Endothelial cell of umbilical vein (primary cell): ENCODE results near the gene MAP1B. TPM values are rescaled to one million over a fixed set of nuclear protein-coding genes. Genes with fewer than 3 reads are reported as not detected.

Experiments used
- BruUV-seq: library from RNA; stranded (reverse); fragments of 400-500 nt; replicated peaks from 2 replicates; lab custom pipeline; 2021; lab: Mats Ljungman, UMichigan
- CTCF ChIA-PET: fragments of 300-600, 350-600 bp; sonication (Branson Sonifier 250); formaldehyde crosslinking; loops from one replicate; lab custom pipeline; 2021; ENCODE audit warnings: antibody characterized with exemption, inconsistent platforms; lab: Charles Lee
- POLR2A ChIA-PET: fragments of 300-600, 350-600 bp; sonication (Branson Sonifier 250); formaldehyde crosslinking; loops from one replicate; lab custom pipeline; 2021; ENCODE audit warnings: antibody characterized with exemption, inconsistent platforms; lab: Charles Lee
- DNase-seq: peaks from one replicate; pipeline ENCODE4 v3.0.0-alpha.2; 2011; ENCODE audit warnings: low read depth, low spot score
- FAIRE-seq: peaks from 2 replicates; lab custom pipeline; 2011; peaks lifted over from hg19 to GRCh38; lab: Jason Lieb, UNC
- H2AFZ ChIP-seq: 2 replicates; pipeline ENCODE4 v1.6.0; 2012; ENCODE audit warnings: low read depth, low read length, control low read depth, inconsistent platforms
- H3K27ac ChIP-seq: 2 replicates; pipeline ENCODE4 v1.5.1; 2011; ENCODE audit warnings: low read depth, mild to moderate bottlenecking, control low read depth, low read length, moderate library complexity; ENCODE audit not compliant: insufficient read depth
- H3K27me3 ChIP-seq, 2 experiments: 2 replicates each; pipeline versions ENCODE4 v1.6.0 to v1.6.1; 2011; ENCODE audit warnings: low read length in 2 of 2, mixed read lengths in 1 of 2; ENCODE audit not compliant: control insufficient read depth in 2 of 2, insufficient read depth in 2 of 2
- H3K36me3 ChIP-seq, 2 experiments: 2 replicates in 1 of 2; 3 replicates in 1 of 2; pipeline ENCODE4 v1.5.1; 2011; ENCODE audit warnings: low read length in 2 of 2, mild to moderate bottlenecking in 1 of 2, moderate library complexity in 1 of 2; ENCODE audit not compliant: control insufficient read depth in 2 of 2, insufficient read depth in 2 of 2; ENCODE audit errors: extremely low read depth in 1 of 2
- H3K4me1 ChIP-seq: 3 replicates; pipeline ENCODE4 v1.5.1; 2011; ENCODE audit warnings: mild to moderate bottlenecking, low read length; ENCODE audit not compliant: control insufficient read depth, insufficient read depth; ENCODE audit errors: extremely low read depth
- H3K4me2 ChIP-seq: 2 replicates; pipeline ENCODE4 v1.6.1; 2011; ENCODE audit warnings: low read length, control low read depth, mixed read lengths; ENCODE audit not compliant: insufficient read depth
- H3K4me3 ChIP-seq, 3 experiments: fragments of 200-600 bp in 1 of 3; sonication (generic), shearing (Covaris generic) in 1 of 3; replicated peaks in 1 of 3; 2 replicates each; pipeline ENCODE4 v1.5.1; 2011 to 2016; ENCODE audit warnings: control low read depth in 3 of 3, low read length in 3 of 3, mild to moderate bottlenecking in 2 of 3, inconsistent platforms in 1 of 3, low read depth in 1 of 3, moderate library complexity in 1 of 3; ENCODE audit not compliant: insufficient read depth in 1 of 3
- H3K79me2 ChIP-seq: 2 replicates; pipeline ENCODE4 v1.6.0; 2012; ENCODE audit warnings: low read length, inconsistent platforms; ENCODE audit not compliant: control insufficient read depth, insufficient read depth
- H3K9ac ChIP-seq: replicated peaks from 2 replicates; pipeline ENCODE3; 2011; ENCODE audit warnings: low read length, control low read depth; ENCODE audit not compliant: insufficient read depth; ENCODE audit errors: extremely low read depth
- H3K9me1 ChIP-seq: replicated peaks from 3 replicates; pipeline ENCODE4 v1.6.0; 2011; ENCODE audit warnings: mild to moderate bottlenecking, low read length; ENCODE audit not compliant: control insufficient read depth, insufficient read depth; ENCODE audit errors: extremely low read depth
- H3K9me3 ChIP-seq: replicated peaks from 2 replicates; pipeline ENCODE4 v1.5.1; 2012; ENCODE audit warnings: low read length, inconsistent platforms; ENCODE audit not compliant: control insufficient read depth, insufficient read depth
- H4K20me1 ChIP-seq: replicated peaks from 2 replicates; pipeline ENCODE3; 2011; ENCODE audit warnings: mild to moderate bottlenecking, low read length; ENCODE audit not compliant: control insufficient read depth, insufficient read depth; ENCODE audit errors: extremely low read depth
- EZH2 ChIP-seq: IDR thresholded peaks from 2 replicates; pipeline ENCODE4 v1.6.1; 2012; ENCODE audit warnings: borderline replicate concordance, low read depth, mild to moderate bottlenecking, moderate library complexity, low read length, inconsistent platforms; ENCODE audit not compliant: severe bottlenecking
- FOS ChIP-seq: IDR thresholded peaks from 2 replicates; pipeline ENCODE4 v1.6.1; 2011; ENCODE audit warnings: mild to moderate bottlenecking, low read length, moderate library complexity, borderline replicate concordance; ENCODE audit not compliant: insufficient read depth
- GATA2 ChIP-seq: IDR thresholded peaks from 2 replicates; pipeline ENCODE4 v1.7.0; 2011; ENCODE audit warnings: low read depth, mild to moderate bottlenecking, moderate library complexity, mixed read lengths, low read length; ENCODE audit not compliant: insufficient read length, insufficient read depth
- JUN ChIP-seq: IDR thresholded peaks from 2 replicates; pipeline ENCODE4 v1.6.1; 2011; ENCODE audit warnings: borderline replicate concordance, low read depth; ENCODE audit not compliant: insufficient read length, insufficient read depth
- MYC ChIP-seq: IDR thresholded peaks from one replicate; pipeline ENCODE4 v1.6.1; 2011; ENCODE audit warnings: mild to moderate bottlenecking, low read depth, low read length
- POLR2A ChIP-seq: IDR thresholded peaks from 2 replicates; pipeline ENCODE4 v1.6.1; 2012; ENCODE audit warnings: low read depth, mild to moderate bottlenecking, control low read depth, low read length
- POLR2AphosphoS5 ChIP-seq: IDR thresholded peaks from 2 replicates; pipeline ENCODE4 v1.6.1; 2012; ENCODE audit warnings: low read depth, mild to moderate bottlenecking, control low read depth, low read length, moderate library complexity; ENCODE audit not compliant: insufficient read depth
- dilution Hi-C: fragments of 300-500 bp; cut with MboI; formaldehyde crosslinking; loops from one replicate; pipeline ENCODE4 v1.15.0; 2019; ENCODE audit warnings: low sequenced_read_pairs; ENCODE audit not compliant: extremely low pct_ligation_motif_present
- intact Hi-C: fragments of 100-400 bp; cut with micrococcal nuclease; formaldehyde crosslinking; loops from one replicate; pipeline ENCODE4 v1.10.0; 2022
- polyA plus RNA-seq, 4 experiments: library from polyadenylated mRNA; depleted of rRNA in 3 of 4; stranded (reverse) in 3 of 4; unstranded in 1 of 4; fragments of >200 nt; gene quantifications; 2 replicates each; pipeline versions ENCODE4 v1.2.1 to v1.2.3, GENCODE V29; 2011 to 2012; ENCODE audit warnings: missing spikeins in 1 of 4
- total RNA-seq: library from RNA; stranded (reverse); gene quantifications from 2 replicates; pipeline ENCODE4 v1.2.3, GENCODE V29; 2021
- TF ChIP-seq, protein P1 (sequence below), 2 donors: IDR thresholded peaks; 1 replicate in 1 of 2; 2 replicates in 1 of 2; pipeline ENCODE4 v1.5.1; 2011; ENCODE audit warnings: low read length in 2 of 2, mild to moderate bottlenecking in 2 of 2, moderate library complexity in 2 of 2, control low read depth in 1 of 2, inconsistent platforms in 1 of 2, low read depth in 1 of 2; ENCODE audit not compliant: insufficient read depth in 1 of 2; ENCODE audit errors: extremely low read depth in 1 of 2
- TF ChIP-seq, protein P2 (sequence below): IDR thresholded peaks from 2 replicates; pipeline ENCODE4 v1.6.1; 2011; ENCODE audit not compliant: insufficient read depth, insufficient read length

Gene MAP1B
- total and polyA plus RNA-seq, 2 donors (not counting 3 experiments of a cell fraction or from before 2014, with no cell fraction given), result 55.9 to 263 TPM

DNA sequence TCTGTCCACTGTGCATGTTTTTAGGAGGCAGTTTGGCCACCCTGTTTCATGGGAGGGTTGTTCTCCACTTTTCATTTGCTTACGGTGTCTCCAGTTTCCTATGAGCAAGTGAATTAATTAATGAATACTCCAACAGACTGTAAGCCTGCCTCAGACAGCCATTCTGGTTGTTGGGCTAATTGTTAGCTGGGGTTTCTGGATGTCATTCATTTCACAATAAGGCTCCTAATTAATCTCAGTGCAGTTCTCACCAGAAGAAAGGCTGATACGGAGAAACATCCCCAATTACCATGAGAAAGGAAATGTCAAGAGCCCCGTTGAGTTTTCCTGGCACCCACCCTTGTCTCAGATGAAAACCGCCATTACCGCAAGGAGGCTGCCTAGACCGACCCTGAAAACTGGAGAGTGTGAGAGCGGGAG is 75.8 kb downstream of the MAP1B start:
- FAIRE-seq (no peak), DNase-seq (no peak)
- dilution Hi-C loops, result no loop called here
- H4K20me1 ChIP-seq, result peaks cover 5% of the 10 kb centered on the region
- no peak overlapping the region for H3K4me3 ChIP-seq
- peaks cover 59% of the 10 kb centered on the region for H3K79me2 ChIP-seq
- no peak overlapping the region for H3K4me2 ChIP-seq
- no peaks in the 10 kb centered on the region for H3K4me1 ChIP-seq
- no peak overlapping the region for H3K27ac ChIP-seq
- H2AFZ ChIP-seq, result no peak overlapping the region
- no peaks in the 10 kb centered on the region for H3K27me3 ChIP-seq
- H3K9me1 ChIP-seq, result no peaks in the 10 kb centered on the region
- BruUV-seq, result no TSS peak
- H3K36me3 ChIP-seq, result peaks cover 16 to 32% of the 10 kb centered on the region in 2 experiments
- ChIA-PET CTCF (no interaction called here), POLR2A (no interaction called here)
- intact Hi-C loops, result no loop called here
- no peak for TF ChIP-seq MYC
- no peak for TF ChIP-seq FOS
- no peak for TF ChIP-seq GATA2
- no peak for TF ChIP-seq POLR2AphosphoS5
- TF ChIP-seq, protein P1, sequence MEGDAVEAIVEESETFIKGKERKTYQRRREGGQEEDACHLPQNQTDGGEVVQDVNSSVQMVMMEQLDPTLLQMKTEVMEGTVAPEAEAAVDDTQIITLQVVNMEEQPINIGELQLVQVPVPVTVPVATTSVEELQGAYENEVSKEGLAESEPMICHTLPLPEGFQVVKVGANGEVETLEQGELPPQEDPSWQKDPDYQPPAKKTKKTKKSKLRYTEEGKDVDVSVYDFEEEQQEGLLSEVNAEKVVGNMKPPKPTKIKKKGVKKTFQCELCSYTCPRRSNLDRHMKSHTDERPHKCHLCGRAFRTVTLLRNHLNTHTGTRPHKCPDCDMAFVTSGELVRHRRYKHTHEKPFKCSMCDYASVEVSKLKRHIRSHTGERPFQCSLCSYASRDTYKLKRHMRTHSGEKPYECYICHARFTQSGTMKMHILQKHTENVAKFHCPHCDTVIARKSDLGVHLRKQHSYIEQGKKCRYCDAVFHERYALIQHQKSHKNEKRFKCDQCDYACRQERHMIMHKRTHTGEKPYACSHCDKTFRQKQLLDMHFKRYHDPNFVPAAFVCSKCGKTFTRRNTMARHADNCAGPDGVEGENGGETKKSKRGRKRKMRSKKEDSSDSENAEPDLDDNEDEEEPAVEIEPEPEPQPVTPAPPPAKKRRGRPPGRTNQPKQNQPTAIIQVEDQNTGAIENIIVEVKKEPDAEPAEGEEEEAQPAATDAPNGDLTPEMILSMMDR (IDR thresholded peaks at IDR 0.05; ENCODE audit: extremely low read depth in 1 of 2, insufficient read depth in 1 of 2, low read depth in 1 of 2, low read length in 2 of 2), result no peak
- no peak for TF ChIP-seq JUN
- TF ChIP-seq, protein P2, sequence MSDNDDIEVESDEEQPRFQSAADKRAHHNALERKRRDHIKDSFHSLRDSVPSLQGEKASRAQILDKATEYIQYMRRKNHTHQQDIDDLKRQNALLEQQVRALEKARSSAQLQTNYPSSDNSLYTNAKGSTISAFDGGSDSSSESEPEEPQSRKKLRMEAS, result no peak
- TF ChIP-seq EZH2, result no peak
- no peak for TF ChIP-seq POLR2A
- no peaks in the 10 kb centered on the region for H3K9me3 ChIP-seq
- H3K9ac ChIP-seq, result no peak overlapping the region
